ENCODE data around the gene SART3. TPM values are rescaled to one million over a fixed set of nuclear protein-coding genes. Genes with fewer than 3 reads are reported as not detected.
A peak's percentile ranks its signal among the peaks of the same experiment; 100 is the strongest.

The SART3 gene
- total RNA-seq, 4 donors from 2014 or later: 48.4 to 77.4 (median 72.1) TPM

DNA sequence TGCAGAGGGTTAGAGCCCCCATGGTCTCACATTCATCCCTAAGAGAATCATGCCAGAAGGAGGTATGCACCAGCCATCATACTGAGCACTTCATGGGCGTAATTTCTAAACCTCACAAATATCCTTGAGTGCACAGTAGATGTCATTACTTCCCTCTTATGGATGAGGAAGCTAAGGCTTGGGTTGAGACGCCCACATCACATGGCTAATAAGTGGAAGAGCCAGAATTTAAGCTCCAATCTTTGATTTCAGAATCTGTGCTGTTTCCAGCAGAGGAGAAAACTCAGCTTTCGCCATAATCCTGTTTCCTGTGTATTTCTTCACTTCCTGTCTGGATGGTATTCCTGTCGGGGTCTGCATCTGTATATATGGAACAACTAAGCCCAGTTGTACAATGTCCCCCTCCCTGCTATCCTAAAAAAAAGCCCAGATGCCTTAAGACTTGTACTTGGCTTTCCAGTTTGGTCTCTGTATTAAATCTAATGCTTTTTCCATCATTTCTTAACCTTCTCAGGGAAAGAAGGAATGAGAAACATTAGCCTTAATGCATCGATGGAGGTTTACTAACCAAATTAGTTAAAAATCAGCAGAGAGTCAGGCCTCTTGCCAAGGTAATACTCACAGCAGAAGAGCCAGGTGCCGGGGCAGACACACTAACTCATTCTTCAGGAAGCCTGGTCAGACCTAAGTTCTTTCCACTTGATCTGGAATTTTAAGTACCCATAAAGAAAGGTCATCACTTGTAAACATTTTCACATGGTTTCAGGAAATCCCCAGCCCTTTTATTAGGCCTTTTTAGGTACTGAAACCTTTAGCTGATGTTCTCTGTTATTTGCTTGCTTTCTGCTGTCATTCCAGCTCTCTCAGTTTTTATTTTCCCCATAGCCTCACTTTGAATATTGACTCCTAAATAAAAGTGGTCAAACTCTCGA lies 6.7 kb upstream of the SART3 start:
- peak in 1 of 2 donors; percentile 42 for DNase-seq (ENCODE audit: low spot score in 2 of 2)
- intact Hi-C loops (cut with DNase I; ENCODE audit: low total_unique reads): loop anchor here (5.0 to 10.0 kb wide), 2 partner anchors 45 to 527 kb away; partner anchors contain the start of genes ALKBH2 and UNG
- no peak for TF ChIP-seq POLR2A (IDR thresholded peaks at IDR 0.05)
- TF ChIP-seq, protein P1, sequence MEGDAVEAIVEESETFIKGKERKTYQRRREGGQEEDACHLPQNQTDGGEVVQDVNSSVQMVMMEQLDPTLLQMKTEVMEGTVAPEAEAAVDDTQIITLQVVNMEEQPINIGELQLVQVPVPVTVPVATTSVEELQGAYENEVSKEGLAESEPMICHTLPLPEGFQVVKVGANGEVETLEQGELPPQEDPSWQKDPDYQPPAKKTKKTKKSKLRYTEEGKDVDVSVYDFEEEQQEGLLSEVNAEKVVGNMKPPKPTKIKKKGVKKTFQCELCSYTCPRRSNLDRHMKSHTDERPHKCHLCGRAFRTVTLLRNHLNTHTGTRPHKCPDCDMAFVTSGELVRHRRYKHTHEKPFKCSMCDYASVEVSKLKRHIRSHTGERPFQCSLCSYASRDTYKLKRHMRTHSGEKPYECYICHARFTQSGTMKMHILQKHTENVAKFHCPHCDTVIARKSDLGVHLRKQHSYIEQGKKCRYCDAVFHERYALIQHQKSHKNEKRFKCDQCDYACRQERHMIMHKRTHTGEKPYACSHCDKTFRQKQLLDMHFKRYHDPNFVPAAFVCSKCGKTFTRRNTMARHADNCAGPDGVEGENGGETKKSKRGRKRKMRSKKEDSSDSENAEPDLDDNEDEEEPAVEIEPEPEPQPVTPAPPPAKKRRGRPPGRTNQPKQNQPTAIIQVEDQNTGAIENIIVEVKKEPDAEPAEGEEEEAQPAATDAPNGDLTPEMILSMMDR (IDR thresholded peaks at IDR 0.05): no peak
- H3K4me3 ChIP-seq (ENCODE audit: low read depth, poor library complexity, severe bottlenecking): no peak overlapping the region
- 66 to 73% methylated on average over 7 of the region's 7 CpGs for WGBS, 2 donors

DNA sequence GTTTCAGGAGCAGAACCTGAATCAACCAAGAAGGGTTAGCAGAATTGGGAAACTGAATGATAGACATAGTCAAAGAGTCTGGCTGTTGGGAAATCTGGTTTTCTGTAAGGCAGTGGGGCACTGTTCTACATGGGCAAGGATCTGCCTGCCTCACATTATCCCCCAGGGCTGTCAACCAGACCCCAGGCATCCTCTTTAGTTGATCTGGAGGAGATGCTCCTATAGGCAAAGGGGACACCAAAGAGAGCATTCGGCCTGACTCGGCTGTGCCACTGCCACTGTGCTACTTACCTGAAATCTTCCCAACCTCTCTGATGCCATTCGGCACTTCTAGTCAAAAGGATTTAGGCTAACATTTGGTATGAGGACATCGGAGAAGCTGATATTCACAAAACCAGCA lies 5.5 kb upstream of the SART3 start:
- no peak overlapping the region for H3K4me3 ChIP-seq (ENCODE audit: low read depth, poor library complexity, severe bottlenecking)
- intact Hi-C loops (cut with DNase I; ENCODE audit: low total_unique reads): loop anchor here (5.0 to 10.0 kb wide), 2 partner anchors 46 to 528 kb away; partner anchors contain the start of genes ALKBH2 and UNG
- DNase-seq (ENCODE audit: low spot score in 2 of 2): no peak
- no peak for TF ChIP-seq POLR2A (IDR thresholded peaks at IDR 0.05)
- TF ChIP-seq, protein P1 (IDR thresholded peaks at IDR 0.05): no peak
- 94 to 97% methylated on average over 4 of the region's 4 CpGs for WGBS, 2 donors

DNA sequence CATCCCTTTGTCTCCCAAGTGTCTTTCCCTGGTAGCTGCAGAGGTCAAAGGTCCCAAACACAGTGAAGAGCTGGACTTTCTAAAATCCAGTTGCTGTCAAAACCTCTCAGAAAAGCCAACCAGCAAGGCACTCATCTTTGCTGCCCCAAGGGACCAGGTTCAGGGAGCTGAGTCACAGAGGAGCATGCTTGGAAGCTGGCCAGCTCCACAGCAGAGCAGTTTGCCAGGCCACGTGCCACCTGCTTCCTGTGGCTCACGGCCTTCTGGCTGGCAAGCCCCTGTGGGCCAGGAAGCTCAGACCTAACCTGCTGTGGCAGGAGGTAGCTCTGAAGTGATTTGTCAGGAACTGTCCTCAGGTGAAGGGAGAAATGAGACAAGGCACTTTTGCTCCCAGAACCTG lies 5.0 kb upstream of the SART3 start:
- 7 to 8% methylated on average over 2 of the region's 2 CpGs for WGBS, 2 donors
- intact Hi-C loops (cut with DNase I; ENCODE audit: low total_unique reads): loop anchor here (5.0 to 10.0 kb wide), 2 partner anchors 46 to 529 kb away; partner anchors contain the start of genes ALKBH2 and UNG

DNA sequence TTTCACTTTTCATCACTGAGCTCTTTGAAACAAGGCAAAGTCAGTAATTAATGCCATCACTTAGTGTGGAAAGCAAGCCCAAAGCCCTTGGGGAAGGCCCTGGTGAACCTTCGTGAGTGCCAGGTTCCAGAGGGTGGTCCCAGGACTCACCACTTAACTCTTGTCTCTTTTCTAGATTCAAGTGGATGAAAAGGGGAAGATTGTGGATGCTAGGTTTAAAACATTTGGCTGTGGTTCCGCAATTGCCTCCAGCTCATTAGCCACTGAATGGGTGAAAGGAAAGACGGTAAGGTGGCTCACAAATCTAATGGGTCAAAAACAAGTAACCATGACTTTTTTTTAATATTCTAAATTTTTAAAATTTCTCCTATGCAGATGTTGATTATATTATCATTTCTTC lies 4.2 kb upstream of the SART3 start:
- DNase-seq (ENCODE audit: low spot score in 2 of 2): no peak
- WGBS, 2 donors: 82 to 83% methylated on average over 3 of the region's 3 CpGs
- TF ChIP-seq, protein P1 (IDR thresholded peaks at IDR 0.05): no peak
- TF ChIP-seq POLR2A (IDR thresholded peaks at IDR 0.05): no peak
- intact Hi-C loops (cut with DNase I; ENCODE audit: low total_unique reads): loop anchor here (5.0 to 10.0 kb wide), 2 partner anchors 47 to 530 kb away; partner anchors contain the start of genes ALKBH2 and UNG
- H3K4me3 ChIP-seq (ENCODE audit: low read depth, poor library complexity, severe bottlenecking): no peak overlapping the region

More for the DNA sequence above, 5.0 kb upstream of the SART3 start:
- DNase-seq (ENCODE audit: low spot score in 2 of 2): peak; percentile 67 to 95
- TF ChIP-seq POLR2A (IDR thresholded peaks at IDR 0.05): no peak
- TF ChIP-seq, protein P1 (IDR thresholded peaks at IDR 0.05): no peak
- no peak overlapping the region for H3K4me3 ChIP-seq (ENCODE audit: low read depth, poor library complexity, severe bottlenecking)

DNA sequence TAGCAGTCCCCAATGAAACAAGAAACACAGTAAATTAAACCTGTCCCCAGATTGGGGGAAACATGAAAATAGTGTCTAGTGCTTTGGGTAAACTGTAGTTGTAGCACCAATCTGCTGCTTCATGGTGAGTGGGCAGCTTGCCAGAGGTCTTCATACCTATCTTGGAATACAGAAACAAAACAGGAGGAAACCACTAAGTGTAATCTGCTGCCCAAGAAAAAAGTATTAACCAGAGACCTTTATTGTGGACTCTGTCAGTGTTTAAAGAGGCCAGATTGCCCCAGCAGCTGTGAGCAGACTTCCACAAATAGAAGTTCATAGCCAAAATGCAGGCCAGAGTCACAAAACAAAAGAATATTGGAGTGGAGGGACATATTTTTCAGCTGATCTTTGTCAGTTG lies 3.8 kb upstream of the SART3 start:
- no peak overlapping the region for H3K4me3 ChIP-seq (ENCODE audit: low read depth, poor library complexity, severe bottlenecking)
- no peak for DNase-seq (ENCODE audit: low spot score in 2 of 2)
- intact Hi-C loops (cut with DNase I; ENCODE audit: low total_unique reads): loop anchor here (5.0 to 10.0 kb wide), 2 partner anchors 48 to 530 kb away; partner anchors contain the start of genes ALKBH2 and UNG
- TF ChIP-seq, protein P1 (IDR thresholded peaks at IDR 0.05): no peak
- TF ChIP-seq POLR2A (IDR thresholded peaks at IDR 0.05): no peak
